Effector CD4-positive, alpha-beta T cell (primary cell): Measurements from ENCODE around the gene ETV6.

ENCODE experiments used
- DNase-seq: peaks from one replicate; pipeline ENCODE4 v3.0.0-alpha.2; 2020

The ETV6 gene

DNA sequence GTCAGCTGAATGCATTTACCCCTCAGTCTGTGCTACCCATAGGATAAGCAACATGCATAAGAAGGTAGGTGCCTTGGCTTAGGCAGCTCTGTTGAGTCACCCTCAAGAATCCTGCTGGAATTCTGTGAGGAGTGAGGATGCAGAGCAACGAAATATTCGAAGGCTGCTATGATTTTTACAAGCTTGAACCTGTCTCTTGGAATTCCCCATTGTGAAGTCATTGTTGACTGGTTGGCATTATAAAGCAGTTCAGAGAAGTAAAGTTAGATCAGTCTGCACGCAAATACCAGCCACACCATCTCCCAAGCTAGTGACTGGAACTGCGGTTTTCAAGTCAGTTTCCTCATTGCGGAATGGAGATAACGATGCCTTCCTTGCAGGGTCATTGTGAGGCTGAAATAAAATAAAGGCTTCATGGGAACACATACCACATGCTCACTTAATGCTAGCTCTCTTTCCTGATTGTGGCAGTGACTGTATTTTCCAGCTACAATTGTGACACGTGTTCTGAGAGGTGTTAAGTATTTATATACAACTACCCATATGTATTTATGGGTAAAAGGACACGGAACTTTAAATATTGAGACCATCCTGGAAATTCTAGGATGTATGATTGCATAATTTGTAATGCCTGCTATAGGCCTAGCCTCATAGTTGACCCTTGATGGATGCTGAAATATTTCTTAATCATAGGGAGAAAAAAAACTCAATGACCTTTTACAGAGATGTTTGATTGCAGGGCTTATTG, 96.7 kb downstream of the ETV6 start:
- DNase-seq = no peak

DNA sequence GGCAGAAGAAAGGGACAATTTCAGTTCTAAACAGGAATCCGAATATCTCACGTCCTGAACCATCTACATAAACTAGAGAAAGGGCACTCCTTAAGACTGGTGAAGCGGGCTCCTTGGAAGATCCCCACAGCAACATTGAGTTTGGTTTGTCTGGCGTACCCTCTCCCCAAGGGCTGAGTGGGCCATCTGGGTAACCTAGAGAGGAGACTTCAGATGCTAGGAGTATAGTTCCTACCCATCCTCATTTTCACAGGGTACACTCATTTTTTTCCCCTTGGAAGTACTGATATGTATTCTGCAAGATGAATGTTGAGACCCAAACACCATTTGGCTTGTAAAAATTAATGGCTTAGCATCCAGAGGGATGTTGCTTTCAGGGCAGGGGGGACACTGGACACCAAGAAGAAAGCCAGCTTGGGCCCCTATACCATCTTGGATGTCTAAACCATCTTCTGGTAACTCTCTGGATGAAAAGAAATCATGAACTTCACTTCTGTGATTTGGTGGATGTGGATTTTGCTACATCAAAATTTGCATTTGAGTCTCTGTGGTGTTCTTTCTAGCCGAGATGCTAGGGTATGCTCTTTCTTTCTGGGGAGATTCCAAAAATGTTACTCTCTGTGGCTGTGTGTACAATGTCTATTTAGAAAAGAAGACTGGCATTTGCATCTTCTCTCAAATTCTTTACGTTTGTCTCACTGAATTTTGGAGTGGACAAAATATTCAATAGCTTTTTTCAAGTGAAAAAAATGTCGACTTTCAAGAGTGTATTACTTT, 97.7 kb downstream of the ETV6 start:
- no peak for DNase-seq

GRCh38 chr12:11747969-11748368, 98.5 kb downstream of the ETV6 start:
- DNase-seq = no peak

DNA sequence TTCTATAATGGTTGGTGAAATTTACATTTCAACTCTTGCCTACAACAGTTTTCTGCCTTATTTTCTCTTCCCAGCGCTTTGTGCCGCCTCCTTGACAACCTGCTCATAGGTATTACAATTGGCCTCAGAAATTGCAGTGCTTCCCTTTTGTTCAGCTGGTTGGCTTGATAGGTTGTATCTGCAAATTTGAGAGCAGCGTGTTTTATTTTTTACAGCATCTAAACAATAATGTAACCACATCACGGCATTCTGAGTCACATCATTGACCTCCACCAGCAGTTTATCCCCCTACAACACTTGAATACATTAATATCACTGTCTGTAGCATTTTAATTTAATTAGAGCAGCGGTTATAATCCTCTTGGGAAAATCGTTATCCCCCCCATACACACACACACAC, 99.4 kb downstream of the ETV6 start:
- DNase-seq = no peak

DNA sequence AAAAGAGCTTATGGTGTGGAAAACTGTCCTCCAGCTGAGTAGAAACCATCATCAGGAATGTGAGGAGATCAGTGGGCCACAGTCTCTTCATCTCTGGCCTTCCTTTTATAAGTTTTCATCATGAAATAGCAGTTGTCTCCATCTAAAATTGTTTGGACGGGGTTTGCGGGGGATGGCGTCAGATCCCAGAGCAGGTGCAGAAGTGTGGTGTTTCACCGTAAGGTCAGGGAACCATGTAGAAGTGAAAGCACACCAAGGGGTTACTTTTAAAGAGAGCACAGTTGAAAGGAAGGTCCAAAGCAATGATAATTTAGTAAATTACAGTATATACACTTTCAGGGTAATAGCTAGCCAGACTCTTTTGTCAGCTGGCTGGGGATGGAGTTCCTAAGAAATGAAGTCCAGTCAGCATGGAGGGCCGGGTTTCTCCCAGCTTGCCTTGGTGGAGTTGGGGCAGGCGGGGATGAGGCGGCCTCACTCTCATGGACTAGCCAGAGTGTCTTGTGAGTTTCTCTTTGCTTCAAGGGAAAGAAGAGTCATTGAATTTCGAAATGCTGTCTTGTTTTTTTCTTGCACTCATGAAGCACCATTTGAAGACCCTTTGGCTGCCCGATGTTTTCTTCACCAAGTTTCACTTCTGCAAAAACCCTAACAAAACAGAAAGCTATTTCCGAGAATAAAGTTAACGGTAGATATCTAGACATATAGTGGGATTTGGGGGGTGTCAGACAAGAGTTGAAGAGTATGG, 100.6 kb downstream of the ETV6 start:
- DNase-seq = no peak

GRCh38 chr12:11752403-11753149, 103.1 kb downstream of the ETV6 start:
- no peak for DNase-seq

DNA sequence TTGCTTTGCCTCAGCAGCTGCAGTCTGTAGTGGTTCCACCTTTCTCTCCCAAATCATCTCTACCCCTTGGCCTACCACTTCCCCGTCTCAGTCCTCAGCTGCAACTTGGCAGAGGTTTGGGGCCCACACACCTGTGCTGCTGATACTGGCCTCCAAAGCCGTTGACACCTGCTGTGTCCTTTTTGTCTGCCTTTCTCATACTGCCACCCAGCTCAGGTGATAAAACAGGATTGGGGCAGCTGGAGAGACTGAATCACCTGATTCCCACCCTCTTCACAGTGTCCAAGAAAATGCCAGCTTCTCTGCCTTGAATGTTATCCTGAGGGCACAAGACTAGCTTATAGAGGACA, 103.7 kb downstream of the ETV6 start:
- DNase-seq = no peak

DNA sequence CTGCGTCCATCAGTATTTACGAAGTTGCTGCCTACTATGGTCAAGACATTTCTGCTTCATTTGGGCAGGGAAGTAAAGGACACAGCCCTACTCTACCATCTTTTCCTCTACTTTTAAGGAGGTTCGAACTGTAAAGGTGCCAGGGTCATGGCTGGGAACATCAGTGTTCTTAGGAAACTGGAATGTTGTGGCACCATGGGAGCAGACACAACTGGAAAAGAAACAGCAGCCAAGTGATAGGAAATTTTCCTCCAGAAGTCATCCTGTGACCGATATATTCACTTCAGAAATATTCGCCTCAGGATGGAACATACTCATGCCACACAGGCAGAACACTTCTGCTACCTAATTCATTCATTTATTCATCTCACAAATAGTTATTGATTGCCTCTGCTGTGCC, 104.4 kb downstream of the ETV6 start:
- DNase-seq = no peak

- no peak for DNase-seq
These were observed 104.8 kb downstream of the ETV6 start for GRCh38 chr12:11754256-11754655.

DNA sequence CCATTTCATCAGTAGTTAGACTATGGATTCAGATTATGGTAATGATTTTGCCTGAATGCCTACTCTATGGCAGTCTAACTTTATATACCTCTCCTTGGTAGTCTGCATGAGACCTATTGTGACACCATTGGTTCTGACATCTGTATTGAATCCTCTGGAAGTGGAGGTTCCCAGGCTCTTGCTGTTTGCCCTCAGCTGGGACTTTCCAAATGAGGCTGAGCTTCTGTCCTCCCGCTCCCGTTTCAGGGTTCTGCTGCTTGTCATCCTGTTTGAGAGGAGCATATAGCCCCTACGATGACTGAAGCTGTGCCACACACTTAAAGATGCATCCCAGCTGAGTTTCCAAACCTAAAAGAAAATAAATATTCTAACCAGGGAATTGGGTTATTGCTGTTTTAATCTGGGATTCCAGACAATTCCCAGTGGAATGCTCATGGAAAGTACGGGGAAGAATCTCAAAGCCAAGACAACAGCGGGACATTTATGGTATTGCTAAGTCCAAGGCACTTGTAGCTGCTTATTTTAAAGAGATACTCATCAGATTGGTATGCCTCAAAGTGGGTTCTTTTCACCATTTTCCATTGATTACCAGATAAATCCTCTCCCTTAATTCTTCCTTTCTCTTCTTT, 105.9 kb downstream of the ETV6 start:
- no peak for DNase-seq

DNA sequence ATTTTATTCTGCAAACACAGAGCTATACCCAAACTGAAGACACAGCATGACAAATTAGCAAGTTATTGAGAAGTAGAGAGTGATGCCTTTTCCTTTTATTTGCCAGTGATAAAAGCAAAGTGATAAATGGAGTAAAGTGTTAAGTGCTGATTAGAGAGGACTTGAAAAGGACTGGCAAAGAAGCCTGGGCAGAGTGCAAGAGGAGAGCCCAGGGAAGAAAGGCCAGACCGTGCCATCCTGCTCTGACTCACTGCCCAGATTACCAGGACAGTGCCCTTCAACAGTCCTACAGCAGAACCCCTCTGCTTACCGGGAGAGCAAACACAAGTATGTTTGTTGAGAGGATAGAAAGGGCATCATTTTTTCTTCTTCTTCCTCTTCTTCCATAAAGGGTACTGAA, 106.5 kb downstream of the ETV6 start:
- DNase-seq = no peak

- no peak for DNase-seq
These were observed 107.0 kb downstream of the ETV6 start for GRCh38 chr12:11756523-11756922.

GRCh38 chr12:11757095-11757494, 107.6 kb downstream of the ETV6 start:
- DNase-seq = no peak

- DNase-seq = no peak
These were observed 108.1 kb downstream of the ETV6 start for GRCh38 chr12:11757531-11757930.

GRCh38 chr12:11758087-11758486, 108.6 kb downstream of the ETV6 start:
- DNase-seq = no peak

DNA sequence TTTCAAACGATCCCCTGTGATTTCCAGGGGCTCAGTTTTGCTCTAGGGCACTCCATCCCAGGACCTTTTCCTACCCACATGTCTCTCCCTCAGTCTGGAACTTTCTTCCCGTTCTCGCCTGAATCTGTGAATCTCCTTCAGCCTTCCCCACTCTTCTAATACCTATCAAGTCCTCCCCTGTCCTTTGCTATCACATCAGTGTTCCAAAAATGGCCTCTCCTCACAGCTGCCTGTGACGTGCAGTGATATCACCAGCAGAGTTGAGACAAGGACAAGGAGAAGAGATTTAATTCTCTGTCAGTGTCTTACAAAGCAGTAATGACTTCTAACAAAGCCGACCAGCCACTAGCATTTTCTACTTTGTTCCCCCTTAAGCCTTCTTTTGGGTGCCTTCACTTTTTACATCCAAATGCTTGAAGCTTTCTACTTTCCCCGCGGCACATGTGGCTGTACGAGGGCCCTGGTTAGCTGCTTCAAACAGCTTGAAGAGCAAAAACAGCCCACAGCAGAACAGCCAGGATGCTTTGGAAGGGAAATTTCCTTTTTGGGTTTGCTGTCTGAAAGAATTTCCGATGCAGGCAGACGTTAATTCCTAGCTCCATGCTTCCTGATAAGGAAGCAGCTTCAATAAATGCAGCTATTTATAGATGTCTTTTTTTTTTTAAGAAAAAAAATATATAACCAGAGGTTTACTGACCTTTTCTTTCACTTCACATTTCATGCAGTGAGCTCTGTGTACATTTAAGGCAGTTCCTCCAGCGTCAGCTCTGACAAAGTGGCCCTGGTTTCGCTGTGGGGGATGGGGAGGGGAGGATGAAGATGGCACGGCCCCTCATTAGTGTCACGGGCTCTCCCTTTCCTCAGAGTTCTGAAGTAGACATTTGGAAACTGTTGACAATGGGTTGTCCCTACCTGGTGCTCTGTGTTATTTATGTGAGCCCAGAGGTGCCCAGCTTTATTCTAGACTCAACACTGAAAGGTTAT, 109.3 kb downstream of the ETV6 start:
- DNase-seq = no peak

DNA sequence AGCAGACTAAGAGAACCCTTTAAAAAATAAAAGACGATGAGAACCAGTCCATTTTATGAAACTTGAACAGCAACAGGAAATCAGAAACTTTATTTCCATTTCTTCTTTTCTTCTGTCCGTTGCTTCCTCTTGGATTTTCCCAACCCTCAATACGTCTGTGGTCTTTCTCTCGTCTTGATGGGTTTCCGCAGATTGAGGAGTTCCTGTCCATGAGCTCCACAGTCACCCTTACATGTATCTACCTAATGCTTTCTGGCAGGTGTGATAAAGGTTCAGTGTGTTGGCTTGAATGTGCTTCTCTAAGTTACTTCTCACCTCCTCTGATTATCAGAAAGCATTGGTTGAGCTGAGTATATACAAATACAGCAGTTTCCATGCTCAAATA, 110.0 kb downstream of the ETV6 start:
- DNase-seq = no peak

DNA sequence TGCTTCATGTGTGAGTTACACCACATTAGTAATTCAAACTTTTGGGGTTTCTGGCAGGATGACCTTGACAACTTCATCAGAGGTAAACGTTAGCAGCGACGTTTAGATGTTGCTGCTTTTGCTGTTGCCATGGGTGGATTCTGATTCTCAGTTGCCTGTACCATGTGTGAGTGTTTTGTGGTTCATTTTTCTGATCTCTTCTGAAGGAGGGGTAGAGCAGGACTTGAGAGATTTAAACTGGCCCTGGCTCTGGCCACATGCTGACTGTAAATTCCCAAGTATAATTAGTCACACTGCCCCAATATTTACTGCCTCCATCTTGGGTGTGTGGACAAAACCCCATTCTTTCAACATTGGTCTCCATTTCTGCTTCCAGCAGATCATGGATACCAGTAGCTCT, 110.4 kb downstream of the ETV6 start:
- no peak for DNase-seq

- DNase-seq = no peak
These were observed 112.5 kb downstream of the ETV6 start for GRCh38 chr12:11761869-11762567.

GRCh38 chr12:11762723-11763326, 113.4 kb downstream of the ETV6 start:
- DNase-seq = no peak
